HepG2 (cell line): ENCODE measurements around the gene DGKD. TPM values are rescaled to one million over a fixed set of nuclear protein-coding genes. Genes with fewer than 3 reads are reported as not detected.

ENCODE experiments used
- ATAC-seq: fragments of 200-7000 bp; cut with Tn5 transposase; 3 replicates; pipeline ENCODE4 v1.9.1; 2020; ENCODE audit warnings: mild to moderate bottlenecking, moderate library complexity
- BruUV-seq: library from RNA; stranded (reverse); fragments of 400-500 nt; replicated peaks from 2 replicates; lab custom pipeline; 2021; lab: Mats Ljungman, UMichigan
- CTCF ChIA-PET: fragments of 300-600 bp; formaldehyde crosslinking; extraction: SDS; loops from one replicate; lab custom pipeline; 2021; ENCODE audit warnings: low total read pairs, inconsistent platforms, low intra/inter-chr PET ratio; lab: Yijun Ruan, JAX
- POLR2A ChIA-PET: fragments of 350-600 bp; sonication (Branson Sonifier 250); formaldehyde crosslinking; loops from one replicate; lab custom pipeline; 2020; ENCODE audit warnings: antibody characterized with exemption, inconsistent platforms; lab: Yijun Ruan, JAX
- DNase-seq: peaks from one replicate; pipeline ENCODE4 v3.0.0-alpha.2; 2015; ENCODE audit warnings: low spot score
- FAIRE-seq: peaks from 3 replicates; lab custom pipeline; 2011; peaks lifted over from hg19 to GRCh38; lab: Jason Lieb, UNC
- H2AFZ ChIP-seq: one replicate; pipeline ENCODE4 v1.6.1; 2011; ENCODE audit warnings: low read length, inconsistent platforms
- H3K27ac ChIP-seq: fragments of 300-600 bp; 3 replicates; pipeline ENCODE4 v1.8.0; 2011; ENCODE audit warnings: mixed run types, mild to moderate bottlenecking, mixed read lengths, low read length, inconsistent platforms; ENCODE audit not compliant: insufficient read depth; ENCODE audit errors: extremely low read length
- H3K27me3 ChIP-seq, 2 experiments: fragments of 200-600 bp in 1 of 2; 2 replicates in 1 of 2; 3 replicates in 1 of 2; pipeline versions ENCODE4 v1.6.0 to v1.8.0; 2011; ENCODE audit warnings: low read length in 2 of 2, mild to moderate bottlenecking in 2 of 2, moderate library complexity in 2 of 2, inconsistent platforms in 1 of 2; ENCODE audit not compliant: insufficient read depth in 2 of 2, control insufficient read depth in 1 of 2
- H3K36me3 ChIP-seq, 2 experiments: fragments of 200-600 bp in 1 of 2; replicated peaks in 1 of 2; 2 replicates in 1 of 2; 3 replicates in 1 of 2; pipeline versions ENCODE4 v1.5.1 to v1.8.0; 2011; ENCODE audit warnings: low read length in 2 of 2, inconsistent platforms in 1 of 2; ENCODE audit not compliant: insufficient read depth in 2 of 2, control insufficient read depth in 1 of 2
- H3K4me1 ChIP-seq: 2 replicates; pipeline ENCODE4 v1.5.1; 2012; ENCODE audit warnings: low read length, inconsistent platforms; ENCODE audit not compliant: insufficient read depth
- H3K4me2 ChIP-seq: 2 replicates; pipeline ENCODE4 v1.6.0; 2011; ENCODE audit warnings: low read depth, low read length, inconsistent platforms
- H3K4me3 ChIP-seq, 3 experiments: fragments of 200-600 bp in 1 of 3; sonication (generic), shearing (Covaris generic) in 1 of 3; replicated peaks in 1 of 3; 2 replicates each; pipeline ENCODE4 v1.5.1; 2011 to 2016; ENCODE audit warnings: low read length in 3 of 3, inconsistent platforms in 2 of 3, low read depth in 2 of 3, mild to moderate bottlenecking in 2 of 3, control low read depth in 1 of 3, mixed read lengths in 1 of 3; ENCODE audit not compliant: insufficient read depth in 1 of 3
- H3K79me2 ChIP-seq: one replicate; pipeline ENCODE4 v1.6.1; 2011; ENCODE audit warnings: low read length, inconsistent platforms; ENCODE audit not compliant: insufficient read depth
- H3K9ac ChIP-seq: 2 replicates; pipeline ENCODE4 v1.6.0; 2011; ENCODE audit warnings: mild to moderate bottlenecking, low read depth, low read length, inconsistent platforms; ENCODE audit not compliant: insufficient read depth
- H3K9me3 ChIP-seq: 2 replicates; pipeline ENCODE4 v1.5.1; 2012; ENCODE audit warnings: mild to moderate bottlenecking, low read length
- H4K20me1 ChIP-seq: 2 replicates; pipeline ENCODE4 v1.6.0; 2011; ENCODE audit warnings: inconsistent platforms, mild to moderate bottlenecking, low read length, moderate library complexity; ENCODE audit not compliant: insufficient read depth
- ARID2 ChIP-seq: sonication (generic); formaldehyde crosslinking; IDR thresholded peaks from 2 replicates; pipeline ENCODE4 v1.8.1; 2022; ENCODE audit warnings: mild to moderate bottlenecking, missing genetic modification reagents, borderline replicate concordance
- CBX1 ChIP-seq: IDR thresholded peaks from one replicate; pipeline ENCODE4 v1.6.1; 2016; ENCODE audit warnings: antibody characterized with exemption, low read depth
- CREBL2 ChIP-seq: sonication (generic); formaldehyde crosslinking; IDR thresholded peaks from 2 replicates; pipeline ENCODE4 v1.8.1; 2023; ENCODE audit warnings: missing genetic modification reagents, mild to moderate bottlenecking, borderline replicate concordance
- FOXA3 ChIP-seq: IDR thresholded peaks from 2 replicates; pipeline ENCODE4 v1.6.1; 2016; ENCODE audit warnings: missing genetic modification reagents, missing compliant biosample characterization
- GATAD2A ChIP-seq: IDR thresholded peaks from 2 replicates; pipeline ENCODE4 v1.6.1; 2016
- HHEX ChIP-seq: IDR thresholded peaks from 2 replicates; pipeline ENCODE4 v1.6.1; 2016; ENCODE audit warnings: control low read depth
- MED13 ChIP-seq: sonication (generic); formaldehyde crosslinking; IDR thresholded peaks from 2 replicates; pipeline ENCODE4 v1.5.0; 2020; ENCODE audit warnings: missing genetic modification reagents
- PPARG ChIP-seq: conservative IDR thresholded peaks from 2 replicates; pipeline ENCODE4 v1.6.1; 2016; ENCODE audit warnings: missing biosample characterization, missing genetic modification reagents
- RARA ChIP-seq: IDR thresholded peaks from 2 replicates; pipeline ENCODE4 v1.6.1; 2016; ENCODE audit warnings: missing genetic modification reagents, missing compliant biosample characterization
- SALL1 ChIP-seq: sonication (generic); formaldehyde crosslinking; IDR thresholded peaks from 2 replicates; pipeline ENCODE4 v1.8.0; 2022; ENCODE audit warnings: mild to moderate bottlenecking, missing genetic modification reagents
- SRSF1 ChIP-seq: fragments of 200-400 bp; formaldehyde crosslinking; optimal IDR thresholded peaks from 2 replicates; pipeline ENCODE3; 2017; ENCODE audit warnings: mild to moderate bottlenecking, low read depth, low read length, moderate library complexity
- ZBTB1 ChIP-seq: sonication (generic); formaldehyde crosslinking; IDR thresholded peaks from 2 replicates; pipeline ENCODE4 v1.4.0; 2020; ENCODE audit warnings: missing genetic modification reagents, borderline replicate concordance
- ZBTB33 ChIP-seq: sonication (generic); formaldehyde crosslinking; IDR thresholded peaks from 2 replicates; pipeline ENCODE4 v1.4.0; 2020; ENCODE audit warnings: missing genetic modification reagents
- ZFP90 ChIP-seq: sonication (generic); formaldehyde crosslinking; IDR thresholded peaks from 2 replicates; pipeline ENCODE4 v1.8.0; 2022; ENCODE audit warnings: missing genetic modification reagents, mild to moderate bottlenecking, inconsistent platforms, borderline replicate concordance
- ZNF317 ChIP-seq: sonication (generic); formaldehyde crosslinking; IDR thresholded peaks from 2 replicates; pipeline ENCODE4 v1.5.0; 2020; ENCODE audit warnings: mild to moderate bottlenecking, missing genetic modification reagents
- ZNF383 ChIP-seq: sonication (generic); formaldehyde crosslinking; IDR thresholded peaks from 2 replicates; pipeline ENCODE4 v1.4.0; 2020; ENCODE audit warnings: missing genetic modification reagents, mild to moderate bottlenecking, borderline replicate concordance
- ZNF549 ChIP-seq: sonication (generic); formaldehyde crosslinking; IDR thresholded peaks from 2 replicates; pipeline ENCODE4 v1.5.0; 2020; ENCODE audit warnings: missing genetic modification reagents
- ZNF569 ChIP-seq: sonication (generic); formaldehyde crosslinking; IDR thresholded peaks from 2 replicates; pipeline ENCODE4 v1.5.0; 2020; ENCODE audit warnings: mild to moderate bottlenecking, missing genetic modification reagents, moderate library complexity, borderline replicate concordance
- ZNF629 ChIP-seq: sonication (generic); formaldehyde crosslinking; conservative IDR thresholded peaks from 2 replicates; pipeline ENCODE4 v1.5.0; 2020; ENCODE audit warnings: missing genetic modification reagents
- ZNF710 ChIP-seq: sonication (generic); formaldehyde crosslinking; IDR thresholded peaks from 2 replicates; pipeline ENCODE4 v1.5.0; 2020; ENCODE audit warnings: mild to moderate bottlenecking, missing genetic modification reagents, borderline replicate concordance
- WGBS: methylation state at CpG from one replicate; pipeline ENCODE4 v1.1.6; 2017; ENCODE audit warnings: low lambda C conversion rate; 5-methylcytosine and 5-hydroxymethylcytosine counted together
- in situ Hi-C: cut with HindIII; loops from 2 replicates; pipeline ENCODE4 v1.10.0; 2017; ENCODE audit warnings: low pct_unique_long_range_greater_than_20kb; ENCODE audit not compliant: extremely low pct_ligation_motif_present
- intact Hi-C: fragments of 100-400 bp; cut with micrococcal nuclease; formaldehyde crosslinking; loops from one replicate; pipeline ENCODE4 v1.10.0; 2022; ENCODE audit not compliant: unreplicated experiment
- polyA plus RNA-seq, 8 experiments: library from polyadenylated mRNA; depleted of rRNA in 3 of 8; stranded (reverse) in 7 of 8; unstranded in 1 of 8; fragments of >200 nt; fragmentation: Illumina TruSeq in 4 of 8; extraction: Trizol in 4 of 8; gene quantifications; 2 replicates each; pipeline versions ENCODE4 v1.2.1 to v1.2.3, GENCODE V29; 2011 to 2016; ENCODE audit warnings: low read depth in 4 of 8, missing spikeins in 1 of 8, mixed read lengths in 1 of 8; ENCODE audit not compliant: insufficient read depth in 1 of 8
- total RNA-seq, 5 experiments: library from RNA; depleted of rRNA; stranded (reverse); fragments of >200 nt; fragmentation: Illumina TruSeq; extraction: Trizol; gene quantifications; 2 replicates each; pipeline ENCODE4 v1.2.3, GENCODE V29; 2016; ENCODE audit warnings: low read depth in 1 of 5
- TF ChIP-seq, protein P1 (sequence below): IDR thresholded peaks from 2 replicates; pipeline ENCODE4 v1.6.1; 2018; ENCODE audit warnings: missing genetic modification reagents, mild to moderate bottlenecking, missing compliant biosample characterization

The DGKD gene
- total and polyA plus RNA-seq, 2 of the 13 experiments (the other 11 are each of a cell fraction or from before 2014, with no cell fraction given) = 24.5 to 33.2 TPM

DNA sequence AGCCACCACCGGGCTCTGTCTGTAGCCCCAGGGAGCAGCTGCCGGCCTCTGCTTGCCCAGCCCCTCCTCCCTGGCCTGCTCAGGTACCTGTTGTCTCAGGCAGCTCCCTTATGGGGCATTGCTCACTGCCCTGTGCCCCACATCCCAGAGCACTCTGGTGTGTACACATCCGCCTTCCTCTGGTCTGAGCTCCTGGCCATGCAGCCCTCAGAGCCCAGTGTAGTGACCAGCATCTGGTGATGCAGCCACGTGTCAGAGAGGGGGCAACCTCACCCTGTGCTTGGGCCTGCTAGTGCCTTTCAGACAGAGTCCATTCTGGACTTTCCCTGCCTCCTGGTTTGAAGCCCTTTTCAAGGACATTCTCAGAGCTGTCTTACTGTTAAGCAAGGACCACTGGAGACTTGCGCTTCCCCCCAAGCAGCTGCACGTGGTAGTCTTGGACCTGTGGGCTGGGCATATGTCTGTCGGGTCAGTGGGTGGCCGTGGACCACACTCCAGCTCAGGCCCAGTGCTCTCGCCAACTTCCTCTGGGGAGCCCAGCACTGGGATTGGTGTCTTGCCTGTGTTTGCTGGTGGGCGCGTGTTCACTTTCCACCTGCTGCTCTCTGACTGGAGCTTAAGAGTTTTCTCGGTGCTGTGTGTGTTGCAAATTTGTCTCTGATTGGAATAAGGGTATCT is 30.7 kb downstream of the DGKD start:
- DNase-seq = no peak
- Histone ChIP-seq H3K4me3 (no peak overlapping the region), H3K36me3 (peaks cover 3 to 5% of the 10 kb centered on the region in 2 experiments; a peak in 4 of 5 replicates), H3K79me2 (peaks cover 53% of the 10 kb centered on the region), H3K4me2 (no peak overlapping the region), H3K27me3 (no peaks in the 10 kb centered on the region), H3K9ac (no peak overlapping the region), H3K4me1 (peaks cover 77% of the 10 kb centered on the region), H2AFZ (no peak overlapping the region), H4K20me1 (no peaks in the 10 kb centered on the region), H3K9me3 (no peaks in the 10 kb centered on the region), H3K27ac (peak overlapping the region; percentile 0)
- in situ Hi-C loops (no loop called here), intact Hi-C loops (no loop called here)
- POLR2A ChIA-PET = no interaction called here
- WGBS = 87% methylated on average over 12 of the region's 12 CpGs
- FAIRE-seq = no peak
- CTCF ChIA-PET = no interaction called here
- BruUV-seq = no TSS peak
- ATAC-seq = peak; percentile 62
- TF ChIP-seq ZNF317 (no peak), HHEX (no peak), SALL1 (CRISPR knock-in tag) (peak; percentile 53; the same call in 1 of the 2 replicates), ZNF549 (CRISPR knock-in tag) (no peak), ZFP90 (CRISPR knock-in tag) (no peak), ZBTB33 (0 out of 2 replicates have a peak, but pooled peaks have one; percentile 15), MED13 (CRISPR knock-in tag) (no peak), ZNF569 (no peak), ZNF629 (CRISPR knock-in tag) (no peak), RARA (CRISPR knock-in tag) (no peak), FOXA3 (CRISPR knock-in tag) (peak; percentile 31; the same call in 1 of the 2 replicates), SRSF1 (no peak), ZNF383 (CRISPR knock-in tag) (no peak), ARID2 (CRISPR knock-in tag) (no peak), PPARG (0 out of 2 replicates have a peak, but pooled peaks have one; percentile 58), ZBTB1 (no peak), ZNF710 (CRISPR knock-in tag) (no peak), GATAD2A (CRISPR knock-in tag) (no peak), CREBL2 (CRISPR knock-in tag) (no peak), CBX1 (no peak)
- TF ChIP-seq, protein P1, sequence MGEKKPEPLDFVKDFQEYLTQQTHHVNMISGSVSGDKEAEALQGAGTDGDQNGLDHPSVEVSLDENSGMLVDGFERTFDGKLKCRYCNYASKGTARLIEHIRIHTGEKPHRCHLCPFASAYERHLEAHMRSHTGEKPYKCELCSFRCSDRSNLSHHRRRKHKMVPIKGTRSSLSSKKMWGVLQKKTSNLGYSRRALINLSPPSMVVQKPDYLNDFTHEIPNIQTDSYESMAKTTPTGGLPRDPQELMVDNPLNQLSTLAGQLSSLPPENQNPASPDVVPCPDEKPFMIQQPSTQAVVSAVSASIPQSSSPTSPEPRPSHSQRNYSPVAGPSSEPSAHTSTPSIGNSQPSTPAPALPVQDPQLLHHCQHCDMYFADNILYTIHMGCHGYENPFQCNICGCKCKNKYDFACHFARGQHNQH (CRISPR knock-in tag) = no peak
